Measurements from ENCODE around the gene HELT.

HELT gene

DNA sequence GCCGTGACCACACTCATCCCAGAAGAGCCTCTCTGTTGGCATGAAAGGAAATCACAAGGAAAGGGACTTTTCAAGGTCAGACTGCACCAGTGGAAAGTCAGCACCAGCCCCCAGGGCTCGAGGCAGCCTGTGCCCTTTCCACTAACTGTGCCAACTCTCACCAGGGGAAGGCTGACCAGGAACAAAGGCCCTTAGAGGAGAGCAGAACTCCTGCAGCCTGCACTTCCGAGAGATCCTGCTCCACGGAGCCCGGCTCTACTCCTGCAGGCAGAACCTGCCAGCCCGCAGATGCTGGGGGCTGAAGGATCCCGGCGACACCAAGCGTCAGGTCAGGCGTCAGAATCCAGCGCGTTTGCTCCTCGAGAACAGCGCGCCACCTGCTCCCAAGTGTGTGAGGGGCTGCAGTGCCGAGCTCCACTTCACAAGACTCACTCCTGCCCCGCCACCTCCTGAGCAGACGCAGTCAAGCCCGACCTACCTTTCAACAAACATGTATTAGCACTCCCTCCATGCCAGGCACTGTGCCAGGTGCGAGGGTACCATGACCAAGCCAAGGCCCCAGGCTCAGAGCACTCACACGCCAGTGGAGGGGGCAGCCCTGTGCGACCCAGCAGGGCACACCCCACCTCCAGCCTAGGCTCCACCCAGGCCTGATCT is 13.6 kb upstream of the HELT start:
- DNase-seq = no peak

DNA sequence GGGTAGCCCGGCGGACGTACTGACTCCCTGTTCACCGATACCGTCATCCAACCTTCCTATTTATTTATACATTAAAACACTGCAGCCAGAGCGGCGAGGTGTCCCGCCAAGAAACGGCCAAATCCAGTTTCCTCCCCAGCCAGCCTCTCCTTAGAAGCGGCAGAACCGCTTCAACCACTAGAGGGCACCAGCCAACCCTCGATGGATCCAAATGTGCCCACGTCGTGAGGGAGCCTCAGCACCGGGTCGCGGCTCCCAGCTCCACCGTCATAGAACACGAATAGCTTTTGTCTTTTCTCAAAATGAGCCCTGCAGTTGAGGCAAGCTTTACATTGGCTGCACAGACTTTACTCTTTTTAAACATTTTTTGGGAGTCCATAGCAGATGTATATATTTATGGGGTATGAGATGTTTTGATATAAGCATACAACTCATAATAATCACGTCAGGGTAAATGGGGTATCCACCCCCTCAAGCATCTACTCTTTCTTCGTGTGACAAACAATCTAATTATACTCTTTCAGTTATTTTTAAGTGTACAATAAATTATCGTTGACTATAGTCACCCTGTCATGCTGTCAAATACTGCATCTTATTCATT is 13.0 kb upstream of the HELT start:
- DNase-seq = no peak

DNA sequence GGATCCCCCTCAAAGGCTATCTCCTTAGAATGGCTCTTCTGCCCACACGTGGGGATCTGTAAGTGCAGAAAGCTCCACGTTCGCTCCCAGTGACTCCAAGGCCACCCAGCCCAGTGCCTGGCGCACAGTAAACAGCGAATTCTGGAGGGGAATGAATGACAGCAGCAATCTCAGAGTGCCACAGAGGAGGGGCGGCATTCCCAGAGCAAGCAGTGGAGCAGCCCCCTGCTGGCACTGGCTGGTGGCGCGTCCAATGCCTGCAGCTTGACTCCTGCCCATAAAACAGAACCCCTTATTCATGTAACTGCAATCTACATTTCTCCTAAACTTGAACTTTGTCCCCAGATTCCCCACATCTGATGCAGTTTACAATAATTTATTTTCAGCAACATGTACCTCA is 6.9 kb upstream of the HELT start:
- no peak for DNase-seq

DNA sequence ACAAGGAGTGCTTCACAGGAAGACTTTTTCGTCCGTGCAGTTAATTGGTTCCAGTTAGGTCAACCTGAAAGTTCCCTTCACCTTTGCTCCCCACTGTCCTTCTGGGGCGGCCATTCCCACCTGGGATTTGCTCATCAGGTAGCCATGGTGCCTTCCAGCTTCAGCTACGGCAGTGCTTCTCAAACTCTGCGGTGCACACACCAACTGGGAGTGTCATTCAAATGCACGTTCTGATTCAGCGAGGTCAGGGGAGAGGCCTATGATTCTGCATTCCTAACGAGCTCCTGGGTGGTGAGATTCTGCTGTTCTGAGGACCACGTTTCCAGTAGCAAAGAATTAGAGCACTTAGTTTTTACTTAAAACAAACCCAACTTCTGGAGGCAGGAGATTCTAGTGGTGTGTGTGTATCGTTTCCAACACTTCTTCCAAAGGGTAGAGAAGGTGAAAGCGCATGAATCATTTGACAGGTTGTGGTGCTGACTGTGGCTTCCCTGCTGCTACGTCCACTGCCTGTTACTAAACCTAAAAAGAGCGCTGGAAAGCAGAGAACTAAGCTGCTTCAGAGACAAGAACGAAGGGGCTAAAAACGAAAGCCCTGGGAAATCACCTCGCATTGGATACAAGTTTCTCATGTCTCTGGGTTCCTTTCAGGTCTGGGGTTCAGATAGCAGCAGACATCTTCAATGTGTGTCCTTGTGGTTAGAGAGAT is 4.7 kb upstream of the HELT start:
- DNase-seq = no peak

DNA sequence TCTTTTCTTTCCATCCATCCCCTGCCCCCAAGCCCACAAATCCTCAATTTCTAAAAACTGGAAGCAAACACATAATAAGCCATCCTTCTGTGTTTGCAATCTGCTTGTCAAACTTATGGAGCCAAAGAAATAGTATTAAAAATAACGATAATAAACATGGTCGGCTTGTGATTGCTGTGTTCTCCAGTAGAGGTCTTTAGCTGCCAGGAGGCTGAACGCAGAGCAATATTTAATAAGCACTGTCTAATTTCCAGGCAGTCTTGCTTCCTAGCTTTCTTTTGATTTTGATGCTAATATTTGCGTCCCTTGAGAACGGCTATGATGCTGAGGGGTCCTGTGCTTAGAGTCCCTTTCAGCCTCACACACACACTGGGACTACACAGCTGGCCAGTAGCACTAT is 3.2 kb upstream of the HELT start:
- no peak for DNase-seq

DNA sequence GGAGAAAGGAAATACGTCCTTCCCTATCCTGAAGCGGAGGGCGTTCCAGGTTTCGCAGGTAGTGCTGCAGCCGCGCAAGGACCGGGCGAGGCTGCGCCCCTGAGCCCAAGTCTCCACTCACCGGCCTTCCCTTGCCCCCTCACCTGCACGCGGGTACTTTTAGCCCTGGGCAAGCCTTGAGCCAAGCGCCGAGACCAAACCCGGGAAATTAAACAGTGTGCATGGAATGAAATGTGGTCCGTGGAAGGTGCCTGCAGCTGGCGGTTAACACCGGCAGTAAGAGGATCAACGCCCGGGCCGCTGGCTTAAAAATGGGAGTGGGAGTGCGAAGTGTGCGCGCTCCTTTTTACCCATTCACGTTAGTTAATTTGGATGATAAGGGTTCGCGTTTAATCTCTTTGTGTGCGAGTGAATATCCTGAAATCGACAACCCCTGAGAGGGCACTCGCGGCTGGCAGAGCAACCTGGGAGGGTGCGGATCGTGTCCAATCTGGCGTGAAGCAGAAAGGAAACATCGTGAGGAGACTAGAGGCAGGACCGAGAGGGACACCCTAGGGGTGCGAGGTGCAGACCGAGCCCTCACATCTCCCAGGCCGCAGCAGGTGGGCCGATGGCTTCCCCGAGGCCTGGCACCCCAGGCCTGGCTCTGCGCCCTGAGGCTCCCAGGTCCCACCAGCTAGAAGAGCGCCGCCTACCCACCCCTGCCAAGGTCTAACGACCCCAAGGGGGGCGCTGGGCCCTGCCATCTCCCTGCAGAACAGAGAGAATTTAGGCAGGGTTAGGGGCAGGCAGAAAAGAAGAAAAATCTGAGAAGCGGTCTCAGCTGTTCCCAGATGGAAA is 2.0 kb upstream of the HELT start:
- DNase-seq = no peak

DNA sequence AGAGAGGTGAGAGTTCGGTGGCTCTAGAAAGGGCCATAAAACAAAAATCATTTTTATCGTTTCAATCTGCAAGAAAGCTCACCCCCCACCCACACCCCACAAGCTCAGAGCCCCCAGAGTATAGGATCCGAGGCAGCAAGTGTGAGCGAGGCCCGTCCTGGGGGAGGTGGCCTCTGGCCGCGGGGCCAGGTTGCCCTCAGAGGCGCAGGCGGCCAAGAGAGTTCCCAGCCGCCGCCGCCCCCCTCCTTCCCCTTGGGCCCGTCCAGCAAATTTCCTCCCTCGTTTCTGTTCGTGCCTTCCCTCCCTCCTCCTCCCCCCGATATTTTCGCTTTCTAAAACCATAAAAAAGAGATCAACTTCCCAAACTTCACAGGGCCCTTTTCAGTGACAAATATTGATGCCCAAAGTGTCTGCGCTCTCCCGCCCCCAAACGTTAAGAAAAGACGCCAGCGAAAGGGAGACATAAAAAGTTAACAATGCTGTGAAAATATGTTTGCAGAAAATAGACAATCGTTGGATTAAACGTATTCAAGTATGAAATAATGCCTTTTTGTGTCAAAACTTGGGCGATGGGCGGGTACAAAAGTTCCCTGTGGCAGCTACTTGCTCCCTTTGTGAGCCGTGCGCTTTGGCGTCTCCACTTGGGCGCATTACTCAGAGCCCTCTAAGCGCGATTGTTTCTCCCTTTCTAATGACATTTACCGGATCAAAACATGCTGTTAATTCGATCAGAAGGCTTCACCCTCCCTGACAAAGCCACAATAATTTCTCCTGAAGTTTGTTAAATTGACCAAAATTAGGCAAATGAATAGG is 1.1 kb upstream of the HELT start:
- no peak for DNase-seq

DNA sequence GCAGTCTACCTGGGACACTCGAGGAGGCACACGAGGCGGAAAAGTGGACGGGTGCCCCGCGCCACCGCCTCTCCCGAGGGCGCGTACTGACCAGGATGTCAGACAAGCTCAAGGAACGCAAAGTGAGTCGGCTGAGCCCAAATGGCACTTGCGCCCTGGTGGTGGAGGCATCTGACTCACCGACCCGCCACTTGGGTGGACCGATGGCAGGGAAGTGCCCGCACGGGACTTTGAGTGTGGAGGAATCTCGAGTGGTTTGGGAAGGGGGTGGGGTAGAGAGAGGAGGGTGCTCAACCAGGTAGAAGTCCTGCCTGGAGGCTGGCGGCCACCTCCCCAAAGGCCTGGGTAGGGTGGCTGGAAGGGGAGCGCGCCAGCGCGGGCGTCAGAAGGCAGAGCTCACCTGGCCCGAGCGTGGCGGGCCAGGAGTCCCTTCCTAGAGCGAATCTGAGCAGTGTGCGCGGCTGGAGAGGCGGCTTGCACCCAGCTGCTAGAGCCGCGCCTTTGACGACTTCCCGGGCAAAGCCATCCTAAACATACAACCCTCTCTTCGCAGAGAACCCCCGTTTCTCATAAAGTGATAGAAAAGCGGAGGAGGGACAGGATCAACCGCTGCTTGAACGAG is 655 bp downstream of the HELT start:
- DNase-seq = no peak

DNA sequence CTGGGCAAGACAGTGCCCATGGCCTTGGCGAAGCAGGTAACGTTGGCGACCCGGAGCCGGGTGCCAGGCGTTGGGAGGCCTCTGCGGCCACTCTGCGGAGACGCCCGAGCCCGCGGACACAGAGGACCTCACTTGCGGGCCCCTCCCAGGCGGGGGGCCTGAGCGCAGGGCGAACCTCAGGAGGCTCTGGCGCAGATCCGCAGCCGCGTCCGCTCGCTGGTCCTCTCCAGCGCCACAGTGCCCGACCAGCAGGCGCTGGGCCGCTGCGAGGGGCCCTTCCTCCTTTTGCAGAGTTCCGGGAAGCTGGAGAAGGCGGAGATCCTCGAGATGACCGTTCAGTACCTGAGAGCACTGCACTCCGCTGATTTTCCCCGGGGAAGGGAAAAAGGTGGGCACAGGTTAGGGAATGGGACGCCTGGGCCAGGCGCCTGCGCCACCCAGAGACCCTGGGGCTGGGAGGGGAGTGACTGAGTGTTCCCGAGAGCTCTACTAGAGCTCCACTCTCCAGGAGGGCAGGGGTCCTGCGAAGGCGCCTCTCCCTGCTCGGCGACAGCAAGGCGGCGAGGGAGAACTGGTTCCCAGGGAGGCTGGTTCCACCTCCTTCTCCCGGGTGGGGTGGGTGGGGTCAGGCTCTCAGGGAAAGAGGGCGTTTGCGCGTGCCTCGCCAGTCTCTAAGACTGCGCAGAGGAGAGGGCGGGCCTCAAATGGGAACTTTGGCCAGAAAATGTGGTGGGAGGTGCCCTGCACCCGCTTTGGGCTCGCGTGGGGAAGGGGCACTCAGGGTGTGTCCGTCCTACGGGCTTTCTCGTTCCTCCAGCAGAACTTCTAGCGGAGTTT is 1.4 kb downstream of the HELT start:
- DNase-seq = no peak

DNA sequence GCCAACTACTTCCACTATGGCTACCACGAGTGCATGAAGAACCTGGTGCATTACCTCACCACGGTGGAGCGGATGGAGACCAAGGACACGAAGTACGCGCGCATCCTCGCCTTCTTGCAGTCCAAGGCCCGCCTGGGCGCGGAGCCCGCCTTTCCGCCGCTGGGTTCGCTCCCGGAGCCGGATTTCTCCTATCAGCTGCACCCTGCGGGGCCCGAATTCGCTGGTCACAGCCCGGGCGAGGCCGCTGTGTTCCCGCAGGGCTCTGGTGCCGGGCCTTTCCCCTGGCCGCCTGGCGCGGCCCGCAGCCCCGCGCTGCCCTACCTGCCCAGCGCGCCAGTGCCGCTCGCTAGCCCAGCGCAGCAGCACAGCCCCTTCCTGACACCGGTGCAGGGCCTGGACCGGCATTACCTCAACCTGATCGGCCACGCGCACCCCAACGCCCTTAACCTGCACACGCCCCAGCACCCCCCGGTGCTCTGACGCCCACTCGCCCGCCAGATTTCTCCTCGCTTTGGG is 2.1 kb downstream of the HELT start:
- no peak for DNase-seq

DNA sequence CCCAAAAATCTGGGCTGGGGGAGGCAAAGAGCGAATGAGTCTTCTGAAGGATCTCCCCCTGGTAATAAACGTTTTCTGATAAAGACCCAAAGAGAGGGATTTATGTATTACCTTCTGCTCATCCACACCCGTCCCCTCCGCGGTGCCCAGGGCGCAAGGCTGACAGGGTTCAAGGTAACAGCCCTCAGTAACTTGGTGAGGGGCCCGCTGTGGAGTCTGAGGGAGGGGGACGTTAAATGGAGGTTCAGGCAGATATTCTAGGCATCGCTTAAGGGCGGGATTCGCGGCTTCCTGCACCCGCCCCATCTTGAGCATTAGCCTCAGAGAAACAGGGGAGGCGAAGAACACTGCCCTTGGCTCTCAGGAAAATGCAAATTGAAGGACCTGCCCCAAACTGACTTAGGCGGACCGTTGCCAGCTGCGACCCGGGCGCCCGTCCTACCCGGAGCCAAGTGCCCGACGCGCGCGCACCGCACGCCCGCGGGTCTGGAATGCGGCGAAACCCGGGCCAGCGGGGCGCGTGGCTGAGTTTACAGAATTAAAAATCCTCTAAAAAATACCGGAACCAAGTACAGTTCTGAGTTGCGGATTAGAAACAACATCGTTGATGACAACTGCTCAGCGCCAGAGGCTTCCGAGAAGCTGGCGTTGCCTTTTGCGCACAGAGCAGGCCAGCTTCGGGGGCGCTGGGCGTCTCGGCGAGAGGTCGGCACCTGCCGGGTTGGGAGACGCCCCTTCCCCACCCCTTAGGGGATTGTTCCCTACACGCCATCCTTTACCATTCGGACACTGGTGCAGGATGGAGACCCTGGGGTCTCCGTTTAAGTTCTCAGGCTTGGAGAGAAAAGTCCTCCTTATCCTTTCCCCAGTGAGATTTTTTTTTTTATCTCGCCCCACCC is 2.8 kb downstream of the HELT start:
- DNase-seq = no peak

DNA sequence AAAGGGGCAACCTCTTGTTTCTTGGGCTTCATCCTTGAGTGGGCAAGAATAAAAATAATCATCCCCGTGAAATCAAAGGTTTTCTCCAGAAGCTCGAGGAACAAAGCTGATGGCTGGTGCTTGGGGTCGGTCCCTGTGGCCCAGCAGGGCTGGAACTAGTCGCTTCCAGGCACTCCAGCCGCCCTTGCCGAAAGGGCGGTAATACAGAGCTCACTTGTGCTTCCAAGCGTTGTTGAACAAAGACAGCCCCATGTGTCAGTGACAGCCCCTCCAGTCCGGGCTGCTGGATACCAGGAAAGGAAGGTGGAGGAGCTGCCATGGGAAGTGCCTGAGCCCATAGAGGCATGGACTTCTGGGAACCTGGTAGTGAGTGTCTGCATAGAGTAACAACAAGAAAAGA is 5.2 kb downstream of the HELT start:
- DNase-seq = no peak

DNA sequence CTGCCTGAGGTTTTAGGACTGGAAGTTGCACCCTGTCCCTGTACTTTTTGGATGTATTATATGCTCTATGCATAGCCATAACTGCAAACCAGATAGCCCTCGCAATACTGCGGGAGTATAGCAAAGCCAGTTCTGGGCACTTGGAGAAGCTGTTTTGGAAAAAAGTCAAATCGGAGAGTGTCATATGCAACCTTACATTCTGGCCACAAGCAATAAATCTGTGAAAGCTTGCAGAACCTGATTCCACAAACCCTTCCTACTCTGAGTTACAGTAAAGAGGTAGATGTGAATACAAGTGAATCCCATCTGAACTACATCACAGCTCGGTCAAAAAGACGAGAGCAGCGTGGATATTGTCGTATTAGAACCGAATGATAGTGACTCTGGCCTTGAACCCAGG is 10.3 kb downstream of the HELT start:
- no peak for DNase-seq

DNA sequence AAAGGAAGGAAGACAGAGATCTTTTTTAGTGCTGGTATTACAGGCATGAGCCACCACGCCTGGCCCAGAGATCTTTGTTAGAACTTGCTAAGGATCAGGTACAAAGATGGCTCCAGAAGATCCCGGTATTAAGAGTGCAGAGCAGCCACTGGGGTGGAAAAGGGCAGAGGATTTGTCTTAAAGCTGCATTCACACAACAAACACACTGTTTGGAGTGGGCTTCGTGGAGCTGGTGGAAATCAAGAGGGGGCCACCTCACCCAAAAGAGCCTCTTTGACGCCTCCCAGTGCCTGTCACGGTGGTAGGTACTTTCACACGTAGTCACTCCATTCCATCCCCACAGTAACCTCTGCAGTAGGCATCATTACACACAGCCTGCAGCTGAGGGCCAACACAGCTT is 13.3 kb downstream of the HELT start:
- no peak for DNase-seq

DNA sequence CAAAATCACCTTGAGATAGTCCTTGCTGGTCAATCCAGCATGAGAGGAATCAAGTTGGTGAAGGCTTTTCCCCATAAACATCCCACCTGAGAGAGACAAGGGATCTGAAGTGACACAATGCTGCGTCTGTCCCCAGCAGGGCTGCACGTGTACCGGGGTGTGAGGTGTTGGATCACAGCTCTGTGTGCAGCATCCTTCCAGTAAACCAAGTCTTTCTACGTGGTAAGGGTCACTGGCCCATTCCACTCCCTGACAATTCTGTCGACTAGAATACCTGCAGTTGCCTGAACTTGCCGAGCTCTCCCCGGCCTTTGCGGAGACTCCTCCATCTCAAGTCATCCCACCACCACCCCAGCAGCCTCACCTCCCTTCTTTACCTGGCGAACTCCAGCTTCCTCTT is 14.8 kb downstream of the HELT start:
- no peak for DNase-seq

DNA sequence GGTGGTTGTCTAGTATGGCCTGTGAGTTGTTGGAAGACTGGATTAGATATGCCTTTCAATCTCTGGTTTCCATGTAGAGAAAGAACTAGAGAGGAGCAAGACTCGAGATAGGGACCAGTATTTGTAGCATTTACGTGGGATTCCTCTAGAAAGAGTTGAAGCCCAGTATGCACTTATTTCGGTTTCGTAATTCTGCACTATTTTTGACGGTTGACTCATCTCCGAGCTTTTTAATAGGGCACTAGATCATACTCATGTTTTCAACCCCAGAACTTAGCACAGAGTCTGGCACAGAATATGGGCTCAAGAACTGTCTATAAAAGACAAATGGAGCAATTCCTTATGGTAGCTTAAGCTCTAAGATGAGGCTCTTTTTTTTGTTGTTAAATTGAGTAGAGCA is 15.7 kb downstream of the HELT start:
- no peak for DNase-seq

DNA sequence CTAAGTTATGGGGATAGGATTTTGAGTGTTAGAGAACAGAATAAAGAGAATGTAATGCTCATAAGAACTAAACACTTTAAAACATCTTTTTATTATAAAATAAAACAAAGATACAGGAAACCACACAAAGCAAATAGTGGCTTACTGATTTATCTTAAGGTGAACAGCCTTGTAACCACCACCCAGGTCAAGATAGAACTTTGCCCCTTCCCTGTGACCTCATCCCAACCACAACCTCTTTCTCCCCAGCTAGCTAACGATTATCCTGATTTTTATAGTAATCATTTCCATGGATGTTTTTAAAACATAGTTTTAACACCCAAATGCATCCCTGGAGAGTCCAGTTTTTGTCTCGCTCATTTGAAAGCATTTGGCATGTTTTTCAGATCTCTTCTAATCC is 17.0 kb downstream of the HELT start:
- DNase-seq = no peak

DNA sequence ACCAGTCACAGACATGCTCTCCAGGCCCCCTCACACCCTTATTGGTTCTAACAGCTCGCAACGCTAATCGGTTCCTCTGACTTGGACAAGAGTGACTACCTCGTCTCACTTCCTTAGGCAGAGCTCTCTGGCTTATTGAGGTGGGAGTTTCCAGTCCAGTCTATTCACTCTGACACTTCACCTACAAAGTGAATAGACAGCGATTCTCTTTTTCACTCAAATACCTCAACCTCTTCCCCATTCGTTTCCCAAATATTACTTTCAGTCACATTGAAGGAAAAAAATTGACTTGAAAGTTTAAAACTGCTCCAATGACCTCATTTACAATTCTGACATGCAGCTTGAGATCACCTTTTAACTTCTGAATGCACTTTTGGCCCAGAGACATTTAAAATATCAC is 17.7 kb downstream of the HELT start:
- no peak for DNase-seq

DNA sequence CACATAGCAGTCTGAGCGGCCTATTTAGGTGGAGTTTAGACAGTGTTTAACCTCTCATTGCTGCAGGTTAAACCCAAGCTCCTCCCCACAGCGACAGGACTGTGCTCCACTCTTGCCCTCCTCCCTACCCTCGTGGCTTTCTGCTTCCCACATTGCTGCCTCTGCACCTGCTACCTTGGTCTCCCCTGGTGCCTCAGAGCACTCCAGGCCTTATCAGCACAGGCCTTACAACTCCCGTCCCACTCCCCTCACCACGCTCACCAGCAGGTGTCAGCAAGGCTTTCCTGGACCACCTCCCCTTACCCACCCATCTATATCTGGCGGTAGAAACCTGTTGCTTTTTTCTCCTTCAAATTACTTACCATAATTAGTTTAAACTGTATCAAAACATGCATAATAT is 18.6 kb downstream of the HELT start:
- DNase-seq = no peak

All from GF-D8 (cell line).